ENCODE measurements around the gene SLC27A6.
"Not testable (repeated sequence)": the region's sequence is repeated elsewhere in the genome, so short reads cannot be mapped to it uniquely, and the experiment has no call there.

SLC27A6 gene
- 0 reads per million in 3 experiments for total RNA-seq

GRCh38 chr5:128965011-128965637 is at the start of gene SLC27A6:
Gene SLC27A6, plus strand, starts transcription at chr5:128965488. Its CDS starts 650 bp downstream, at chr5:128966138.
- no peak for DNase-seq

GRCh38 chr5:128919542-128919941 is 45.7 kb upstream of the SLC27A6 start:
- no peak for DNase-seq

GRCh38 chr5:128920345-128921215 is 44.7 kb upstream of the SLC27A6 start:
- DNase-seq = no peak

GRCh38 chr5:128924299-128924698 is 41.0 kb upstream of the SLC27A6 start:
- no peak for DNase-seq

- DNase-seq = no peak
Observed at GRCh38 chr5:128925973-128926372, 39.3 kb upstream of the SLC27A6 start.

- no peak for DNase-seq
Observed at GRCh38 chr5:128927644-128928043, 37.6 kb upstream of the SLC27A6 start.

GRCh38 chr5:128932232-128932631 is 33.1 kb upstream of the SLC27A6 start:
- DNase-seq = not testable (repeated sequence)

GRCh38 chr5:128943100-128943499 is 22.2 kb upstream of the SLC27A6 start:
- DNase-seq = not testable (repeated sequence)

- DNase-seq = no peak
Observed at GRCh38 chr5:128949847-128950546, 15.3 kb upstream of the SLC27A6 start.

GRCh38 chr5:128951301-128951700 is 14.0 kb upstream of the SLC27A6 start:
- DNase-seq = not testable (repeated sequence)

- no peak for DNase-seq
Observed at GRCh38 chr5:128956164-128956563, 9.1 kb upstream of the SLC27A6 start.

GRCh38 chr5:128962211-128962610 is 3.1 kb upstream of the SLC27A6 start:
- no peak for DNase-seq

GRCh38 chr5:128965638-128966302 is 482 bp downstream of the SLC27A6 start:
- DNase-seq = no peak

- DNase-seq = no peak
Observed at GRCh38 chr5:128966375-128966774, 1.1 kb downstream of the SLC27A6 start.

- DNase-seq = no peak
Observed at GRCh38 chr5:128966846-128967245, 1.6 kb downstream of the SLC27A6 start.

- no peak for DNase-seq
Observed at GRCh38 chr5:128973244-128973643, 8.0 kb downstream of the SLC27A6 start.

- no peak for DNase-seq
Observed at GRCh38 chr5:128974567-128974966, 9.3 kb downstream of the SLC27A6 start.

- DNase-seq = no peak
Observed at GRCh38 chr5:128979761-128980160, 14.5 kb downstream of the SLC27A6 start.

GRCh38 chr5:128980917-128981316 is 15.6 kb downstream of the SLC27A6 start:
- no peak for DNase-seq

- no peak for DNase-seq
Observed at GRCh38 chr5:128984480-128984879, 19.2 kb downstream of the SLC27A6 start.

- DNase-seq = no peak
Observed at GRCh38 chr5:128988476-128988875, 23.2 kb downstream of the SLC27A6 start.

GRCh38 chr5:129001841-129002526 is 36.7 kb downstream of the SLC27A6 start:
- no peak for DNase-seq

Measured in central memory CD4-positive, alpha-beta T cell (primary cell).